Heart right ventricle (tissue), 16 donors: ENCODE data around the gene RUNDC3A. TPM values are rescaled to one million over a fixed set of nuclear protein-coding genes. Genes with fewer than 3 reads are reported as not detected.
A peak's percentile ranks its signal among the peaks of the same experiment; 100 is the strongest.
"Not testable (repeated sequence)": the region's sequence is repeated elsewhere in the genome, so short reads cannot be mapped to it uniquely, and the experiment has no call there.

Experiments used
- ATAC-seq, 8 donors: fragments of 200-7000 bp; cut with Tn5 transposase; one replicate each; pipeline ENCODE4 v1.9.1; 2020; ENCODE audit warnings: mild to moderate bottlenecking in 8 of 8, moderate library complexity in 8 of 8, moderate number of reproducible peaks in 1 of 8
- DNase-seq, 2 donors: peaks; one replicate each; pipeline ENCODE4 v3.0.0-alpha.2; 2020
- H3K27ac ChIP-seq, 10 donors: fragments of 200-600 bp; sonication (generic) in 2 of 10; one replicate each; pipeline versions ENCODE4 v1.5.0 to v1.8.0; 2020 to 2022; ENCODE audit warnings: mild to moderate bottlenecking in 3 of 10
- H3K27me3 ChIP-seq, 7 donors: fragments of 200-600 bp; one replicate each; pipeline ENCODE4 v1.8.0; 2021 to 2022; ENCODE audit warnings: mild to moderate bottlenecking in 2 of 7
- H3K36me3 ChIP-seq, 9 donors: fragments of 200-600 bp; sonication (generic) in 1 of 9; one replicate each; pipeline versions ENCODE4 v1.5.0 to v1.8.0; 2020 to 2022; ENCODE audit warnings: mild to moderate bottlenecking in 2 of 9
- H3K4me1 ChIP-seq, 9 donors: fragments of 200-600 bp; sonication (generic) in 1 of 9; one replicate each; pipeline versions ENCODE4 v1.5.0 to v1.8.0; 2020 to 2022; ENCODE audit warnings: mild to moderate bottlenecking in 4 of 9
- H3K4me3 ChIP-seq, 10 donors: fragments of 200-600 bp; sonication (generic) in 2 of 10; one replicate each; pipeline versions ENCODE4 v1.5.0 to v1.8.0; 2020 to 2022; ENCODE audit warnings: mild to moderate bottlenecking in 7 of 10, moderate library complexity in 2 of 10
- H3K9me3 ChIP-seq, 11 donors: fragments of 200-600 bp in 10 of 11; sonication (generic) in 2 of 11; one replicate each; pipeline versions ENCODE4 v1.5.0 to v1.8.0; 2013 to 2022; ENCODE audit warnings: mild to moderate bottlenecking in 2 of 11, control low read depth in 1 of 11, moderate library complexity in 1 of 11
- WGBS, 2 donors: extraction: QIAGEN DNeasy Blood & Tissue Kit; methylation state at CpG; one replicate each; pipeline ENCODE4 v1.1.7; 2013; ENCODE audit warnings: inconsistent platforms in 1 of 2; 5-methylcytosine and 5-hydroxymethylcytosine counted together
- intact Hi-C, 10 donors: fragments of 100-400 bp; cut with DNase I; formaldehyde crosslinking; loops; one replicate each; pipeline versions ENCODE4 v1.11.1 to v1.14.2; 2022
- polyA plus RNA-seq, 2 donors: library from polyadenylated mRNA; stranded (reverse); fragments of 200-250 nt; gene quantifications; one replicate each; pipeline ENCODE4 v1.2.3, GENCODE V29; 2013
- total RNA-seq, 10 donors: library from RNA; stranded (reverse); fragmentation: NEBNext Ultra II Directional in 3 of 10; extraction: Animal tissue kit (Norgen Biotek cat#: 25700) in 3 of 10; gene quantifications; one replicate each; pipeline versions ENCODE4 v1.2.1 to v1.2.4, GENCODE V29; 2021 to 2023
- TF ChIP-seq, protein P1 (sequence below), 9 donors: fragments of 200-600 bp; sonication (generic) in 2 of 9; IDR thresholded peaks; one replicate each; pipeline versions ENCODE4 v1.5.0 to v1.8.0; 2021 to 2022; ENCODE audit warnings: antibody characterized with exemption in 9 of 9, mild to moderate bottlenecking in 5 of 9, moderate library complexity in 1 of 9
- donor health status: Arrhythmogenic right ventricular cardiomyopathy.
- donor health status: ischemic (EF 13 %, LVEDD 7.1; RV severe dilation, severe dysfunction).
- donor health status: healthy with polysubstance abuse.
- donor health status: DM: no; HTN: yes; CAD: no.
- donor health status: DM: no; HTN: no; CAD: no.
- donor health status: ischemic (EF 25% LVEDD 6.9; RV normal size, moderate dysfunction).
- donor health status: ischemic (EF 25% LVEDD 5.7; RV mildly dilated, moderate dysfunction).
- donor health status: healthy.
- donor health status: DM: yes; HTN: yes; CAD: no.
- donor health status: Ischemic cardiomyopathy.
- donor health status: ischemic (EF 35%, LVEDD 5.7; RV mildly dilated, moderate dysfunction).
- donor health status: nonischemic (EF 11% LVEDD 7.7; RV severe dilation, severe dysfunction).
- donor health status: DM: yes; HTN: yes; CAD: no.
- donor health status: PGD.
- donor health status: ischemic (EF 29% LVEDD 5.4; RV normal size, mild dysfunction).
- donor health status: nonischemic (EF 23%, LVEDD 6.1; RV moderate dilation, normal function).

RUNDC3A gene
- total and polyA plus RNA-seq, 12 donors: 0.15 to 1.9 (median 0.54) TPM; not detected in 2

- WGBS, 2 donors: 1% methylated on average over 73 to 85 of the region's 85 CpGs
- peak; percentile 94 to 97 for DNase-seq
- H3K9me3 ChIP-seq: no peaks in the 10 kb centered on the region
- peaks cover 0 to 31% (median 24%) of the 10 kb centered on the region in 9 donors for H3K36me3 ChIP-seq
- TF ChIP-seq, protein P1, sequence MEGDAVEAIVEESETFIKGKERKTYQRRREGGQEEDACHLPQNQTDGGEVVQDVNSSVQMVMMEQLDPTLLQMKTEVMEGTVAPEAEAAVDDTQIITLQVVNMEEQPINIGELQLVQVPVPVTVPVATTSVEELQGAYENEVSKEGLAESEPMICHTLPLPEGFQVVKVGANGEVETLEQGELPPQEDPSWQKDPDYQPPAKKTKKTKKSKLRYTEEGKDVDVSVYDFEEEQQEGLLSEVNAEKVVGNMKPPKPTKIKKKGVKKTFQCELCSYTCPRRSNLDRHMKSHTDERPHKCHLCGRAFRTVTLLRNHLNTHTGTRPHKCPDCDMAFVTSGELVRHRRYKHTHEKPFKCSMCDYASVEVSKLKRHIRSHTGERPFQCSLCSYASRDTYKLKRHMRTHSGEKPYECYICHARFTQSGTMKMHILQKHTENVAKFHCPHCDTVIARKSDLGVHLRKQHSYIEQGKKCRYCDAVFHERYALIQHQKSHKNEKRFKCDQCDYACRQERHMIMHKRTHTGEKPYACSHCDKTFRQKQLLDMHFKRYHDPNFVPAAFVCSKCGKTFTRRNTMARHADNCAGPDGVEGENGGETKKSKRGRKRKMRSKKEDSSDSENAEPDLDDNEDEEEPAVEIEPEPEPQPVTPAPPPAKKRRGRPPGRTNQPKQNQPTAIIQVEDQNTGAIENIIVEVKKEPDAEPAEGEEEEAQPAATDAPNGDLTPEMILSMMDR (IDR thresholded peaks at IDR 0.05): no peak
- H3K4me1 ChIP-seq: peaks cover 9 to 41% (median 35%) of the 10 kb centered on the region in 9 donors
- H3K27me3 ChIP-seq: no peaks in the 10 kb centered on the region
- peak within 1 kb of the TSS; percentile 90 to 100 (median 98) for H3K4me3 ChIP-seq
- intact Hi-C loops: loop anchor here in 8 of 10 donors (1.0 to 5.0 kb wide), 8 partner anchors 42 to 112 kb away; partner anchors contain the start of gene UBTF (in 2 of the 8)
- peak within 1 kb of the TSS; percentile 79 to 98 (median 94) for H3K27ac ChIP-seq
- ATAC-seq: peak; percentile 88 to 93 (median 92)
These were observed 16.3 kb downstream of the RUNDC3A start, which contains the start of gene SLC25A39 for GRCh38 chr17:44324571-44325275. Gene SLC25A39, minus strand, starts transcription at chr17:44324823. Its CDS starts 1,261 bp downstream, at chr17:44323562.

DNA sequence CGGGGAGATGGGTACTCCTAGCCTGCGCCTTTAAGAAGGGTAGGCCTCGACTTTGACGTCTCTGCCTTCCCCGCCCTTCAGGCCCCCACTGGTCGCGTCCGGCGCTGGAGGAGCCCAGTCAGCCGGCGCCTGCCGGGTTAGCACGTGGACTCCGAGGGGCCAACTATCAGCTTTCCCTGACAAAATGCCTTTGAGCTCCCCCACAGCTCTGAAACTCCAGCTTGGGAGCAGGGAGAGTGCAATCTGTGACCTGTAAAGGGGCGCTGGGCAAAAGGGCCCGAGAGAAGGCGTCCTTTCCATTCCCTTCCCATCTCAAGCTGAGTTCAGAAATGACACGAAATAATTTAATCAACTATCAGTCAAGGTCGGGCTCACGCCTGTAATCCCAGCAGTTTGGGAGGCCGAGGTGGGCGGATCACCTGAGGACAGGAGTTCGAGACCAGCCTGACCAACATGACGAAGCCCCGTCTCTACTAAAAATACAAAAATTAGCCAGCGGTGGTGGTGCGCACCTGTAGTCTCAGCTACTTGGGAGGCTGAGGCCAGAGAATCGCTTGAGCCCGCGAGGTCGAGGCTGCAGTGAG, 18.6 kb downstream of the RUNDC3A start:
- DNase-seq: peak; percentile 96 to 98
- TF ChIP-seq, protein P1 (IDR thresholded peaks at IDR 0.05): no peak
- WGBS, 2 donors: 25 to 32% methylated on average over 26 to 31 of the region's 31 CpGs
- peak overlapping the region in 7 of 10 donors; percentile 15 to 99 (median 98) for H3K4me3 ChIP-seq
- H3K9me3 ChIP-seq: no peaks in the 10 kb centered on the region
- H3K27me3 ChIP-seq: no peaks in the 10 kb centered on the region
- peaks cover 0 to 9% (median 6%) of the 10 kb centered on the region in 9 donors for H3K36me3 ChIP-seq
- peak; percentile 84 to 93 (median 87) for ATAC-seq
- peak overlapping the region in 9 of 10 donors; percentile 24 to 75 (median 63) for H3K27ac ChIP-seq
- H3K4me1 ChIP-seq: peaks cover 9 to 49% (median 41%) of the 10 kb centered on the region in 9 donors
- intact Hi-C loops: loop anchor here in 3 of 10 donors (1.0 to 5.0 kb wide), 3 partner anchors 108 to 116 kb away; partner anchors contain the start of gene UBTF (in 1 of the 3)

DNA sequence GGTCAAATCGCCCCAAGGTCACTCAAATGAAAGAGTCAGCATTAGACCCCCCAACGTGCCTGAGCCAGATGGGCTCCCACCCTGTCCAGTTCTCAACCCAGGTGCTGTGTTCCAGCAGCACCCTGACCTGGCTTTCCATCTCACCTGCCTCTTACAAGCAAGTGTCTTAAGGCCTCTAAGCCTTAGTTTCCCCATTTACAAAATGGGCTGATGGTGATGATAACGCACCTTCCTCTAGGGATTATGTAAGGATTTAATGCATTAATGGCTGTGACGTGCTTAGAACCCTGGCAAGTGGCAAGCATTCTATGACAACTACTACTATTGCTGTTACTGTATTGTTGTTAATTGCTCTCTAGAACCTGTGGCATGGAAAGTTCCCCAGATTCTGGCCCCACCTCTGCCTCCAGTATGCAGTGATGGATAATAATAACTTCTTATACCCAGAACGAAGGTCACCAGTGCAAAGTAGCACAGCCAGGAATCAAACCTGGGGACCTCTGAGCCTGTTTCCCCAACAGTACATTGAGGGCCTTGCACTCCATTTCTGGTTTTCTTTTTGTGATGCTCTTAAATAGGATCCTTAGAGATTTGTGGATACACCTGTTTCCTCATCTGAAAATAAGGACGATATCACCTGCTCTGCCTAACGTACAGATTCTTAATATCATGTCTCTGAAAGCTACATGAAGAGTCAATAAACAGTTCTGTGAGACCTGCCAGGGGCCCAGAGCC, 19.5 kb downstream of the RUNDC3A start:
- Histone ChIP-seq H3K27ac (peak overlapping the region in 1 of 10 donors; percentile 24), H3K4me1 (peaks cover 9 to 57% (median 34%) of the 10 kb centered on the region in 9 donors), H3K9me3 (no peaks in the 10 kb centered on the region), H3K4me3 (no peak overlapping the region), H3K27me3 (no peaks in the 10 kb centered on the region), H3K36me3 (no peaks in the 10 kb centered on the region)
- 76 to 80% methylated on average over 7 of the region's 7 CpGs for WGBS, 2 donors
- no peak for ATAC-seq
- TF ChIP-seq, protein P1 (IDR thresholded peaks at IDR 0.05): no peak
- DNase-seq: no peak
- intact Hi-C loops: loop anchor here in 3 of 10 donors (1.0 to 5.0 kb wide), 3 partner anchors 109 to 117 kb away; partner anchors contain the start of gene UBTF (in 1 of the 3)

- 88% methylated on average over 7 of the region's 7 CpGs for WGBS, 2 donors
- intact Hi-C loops: loop anchor here in 1 of 10 donors (5.0 kb wide), 1 partner anchor 117 kb away; no protein-coding TSS in a partner anchor
These were observed 21.1 kb downstream of the RUNDC3A start for GRCh38 chr17:44329516-44329915.

GRCh38 chr17:44330263-44330662, 21.9 kb downstream of the RUNDC3A start:
- H3K9me3 ChIP-seq, H3K36me3 ChIP-seq, H3K27me3 ChIP-seq, ATAC-seq, H3K27ac ChIP-seq, H3K4me3 ChIP-seq, DNase-seq: not testable (repeated sequence)
- peaks cover 5 to 61% (median 17%) of the 10 kb centered on the region in 9 donors for H3K4me1 ChIP-seq
- WGBS, 2 donors: 89 to 91% methylated on average over 5 of the region's 5 CpGs
- intact Hi-C loops: loop anchor here in 6 of 10 donors (2.0 to 5.0 kb wide), 4 partner anchors 118 to 188 kb away; partner anchors contain the start of gene HROB (in 3 of the 6)

More at GRCh38 chr17:44329516-44329915, 21.1 kb downstream of the RUNDC3A start:
- peaks cover 5 to 59% (median 21%) of the 10 kb centered on the region in 9 donors for H3K4me1 ChIP-seq
- DNase-seq, H3K36me3 ChIP-seq, ATAC-seq, H3K27ac ChIP-seq, H3K27me3 ChIP-seq, H3K9me3 ChIP-seq, H3K4me3 ChIP-seq: not testable (repeated sequence)
